ENCODE results near the gene TRIP6. TPM values are rescaled to one million over a fixed set of nuclear protein-coding genes. Genes with fewer than 3 reads are reported as not detected.

TRIP6 gene
- total and polyA plus RNA-seq, 2 donors = 38.0 to 80.0 TPM

- Histone ChIP-seq H3K36me3 (ENCODE audit: insufficient read depth) (no peaks in the 10 kb centered on the region), H3K27ac (ENCODE audit: low read depth) (peak within 1 kb of the TSS; percentile 56), H3K4me1 (ENCODE audit: insufficient read depth) (no peaks in the 10 kb centered on the region), H3K4me3 (ENCODE audit: low read depth, low read length) (peak within 1 kb of the TSS; percentile 90)
- DNase-seq (ENCODE audit: extremely low spot score) = peak; percentile 91
- under 1% methylated on average over 79 of the region's 80 CpGs for WGBS
These were observed 39.6 kb upstream of the TRIP6 start, which contains the start of gene EPHB4 for GRCh38 chr7:100827330-100828226. Gene EPHB4, minus strand, starts transcription at chr7:100827523. Its CDS starts 493 bp downstream, at chr7:100827030.

- 34% methylated on average over 20 of the region's 20 CpGs for WGBS
- H3K4me1 ChIP-seq (ENCODE audit: insufficient read depth) = no peaks in the 10 kb centered on the region
- H3K36me3 ChIP-seq (ENCODE audit: insufficient read depth) = no peaks in the 10 kb centered on the region
- H3K27ac ChIP-seq (ENCODE audit: low read depth) = no peak overlapping the region
- DNase-seq (ENCODE audit: extremely low spot score) = no peak
- no peak overlapping the region for H3K4me3 ChIP-seq (ENCODE audit: low read depth, low read length)
These were observed 38.0 kb upstream of the TRIP6 start for GRCh38 chr7:100829150-100829716.

GRCh38 chr7:100830396-100830795 is 36.8 kb upstream of the TRIP6 start:
- Histone ChIP-seq H3K4me1 (ENCODE audit: insufficient read depth) (no peaks in the 10 kb centered on the region), H3K27ac (ENCODE audit: low read depth) (no peak overlapping the region), H3K36me3 (ENCODE audit: insufficient read depth) (no peaks in the 10 kb centered on the region), H3K4me3 (ENCODE audit: low read depth, low read length) (no peak overlapping the region)
- DNase-seq (ENCODE audit: extremely low spot score) = no peak
- WGBS = 86% methylated on average over 4 of the region's 4 CpGs

- Histone ChIP-seq H3K36me3 (ENCODE audit: insufficient read depth) (no peaks in the 10 kb centered on the region), H3K4me1 (ENCODE audit: insufficient read depth) (no peaks in the 10 kb centered on the region), H3K4me3 (ENCODE audit: low read depth, low read length) (no peak overlapping the region), H3K27ac (ENCODE audit: low read depth) (no peak overlapping the region)
- DNase-seq (ENCODE audit: extremely low spot score) = no peak
- 93% methylated on average over 5 of the region's 5 CpGs for WGBS
These were observed 34.9 kb upstream of the TRIP6 start for GRCh38 chr7:100832281-100832633.

- DNase-seq (ENCODE audit: extremely low spot score) = no peak
- Histone ChIP-seq H3K4me3 (ENCODE audit: low read depth, low read length) (no peak overlapping the region), H3K4me1 (ENCODE audit: insufficient read depth) (no peaks in the 10 kb centered on the region), H3K27ac (ENCODE audit: low read depth) (peak overlapping the region; percentile 61), H3K36me3 (ENCODE audit: insufficient read depth) (no peaks in the 10 kb centered on the region)
- 26% methylated on average over 17 of the region's 17 CpGs for WGBS
These were observed 31.0 kb upstream of the TRIP6 start for GRCh38 chr7:100835903-100836811.

- Histone ChIP-seq H3K4me3 (ENCODE audit: low read depth, low read length) (no peak overlapping the region), H3K4me1 (ENCODE audit: insufficient read depth) (no peaks in the 10 kb centered on the region), H3K36me3 (ENCODE audit: insufficient read depth) (no peaks in the 10 kb centered on the region), H3K27ac (ENCODE audit: low read depth) (peak overlapping the region; percentile 79)
- WGBS = 20% methylated on average over 6 of the region's 6 CpGs
- DNase-seq (ENCODE audit: extremely low spot score) = no peak
These were observed 30.4 kb upstream of the TRIP6 start for GRCh38 chr7:100836812-100837098.

- Histone ChIP-seq H3K36me3 (ENCODE audit: insufficient read depth) (no peaks in the 10 kb centered on the region), H3K4me1 (ENCODE audit: insufficient read depth) (no peaks in the 10 kb centered on the region), H3K27ac (ENCODE audit: low read depth) (peak overlapping the region; percentile 79), H3K4me3 (ENCODE audit: low read depth, low read length) (peak overlapping the region; percentile 33)
- DNase-seq (ENCODE audit: extremely low spot score) = peak; percentile 83
- WGBS = 2% methylated on average over 37 of the region's 37 CpGs
These were observed 29.9 kb upstream of the TRIP6 start for GRCh38 chr7:100837099-100837836.

GRCh38 chr7:100839361-100839760 is 27.8 kb upstream of the TRIP6 start:
- WGBS = 95% methylated on average over 18 of the region's 18 CpGs
- no peaks in the 10 kb centered on the region for H3K4me1 ChIP-seq (ENCODE audit: insufficient read depth)
- H3K36me3 ChIP-seq (ENCODE audit: insufficient read depth) = no peaks in the 10 kb centered on the region
- no peak overlapping the region for H3K27ac ChIP-seq (ENCODE audit: low read depth)
- no peak overlapping the region for H3K4me3 ChIP-seq (ENCODE audit: low read depth, low read length)
- no peak for DNase-seq (ENCODE audit: extremely low spot score)

- Histone ChIP-seq H3K36me3 (ENCODE audit: insufficient read depth) (no peaks in the 10 kb centered on the region), H3K27ac (ENCODE audit: low read depth) (no peak overlapping the region), H3K4me1 (ENCODE audit: insufficient read depth) (no peaks in the 10 kb centered on the region), H3K4me3 (ENCODE audit: low read depth, low read length) (no peak overlapping the region)
- no peak for DNase-seq (ENCODE audit: extremely low spot score)
- WGBS = 63% methylated on average over 8 of the region's 8 CpGs
These were observed 26.6 kb upstream of the TRIP6 start for GRCh38 chr7:100840470-100841100.

- 95% methylated on average over 4 of the region's 4 CpGs for WGBS
- no peaks in the 10 kb centered on the region for H3K36me3 ChIP-seq (ENCODE audit: insufficient read depth)
- DNase-seq (ENCODE audit: extremely low spot score) = no peak
- H3K4me3 ChIP-seq (ENCODE audit: low read depth, low read length) = no peak overlapping the region
- no peak overlapping the region for H3K27ac ChIP-seq (ENCODE audit: low read depth)
- no peaks in the 10 kb centered on the region for H3K4me1 ChIP-seq (ENCODE audit: insufficient read depth)
These were observed 19.8 kb upstream of the TRIP6 start for GRCh38 chr7:100847360-100847759.

GRCh38 chr7:100852048-100852872 is 14.9 kb upstream of the TRIP6 start, which contains the start of gene SLC12A9:
Gene SLC12A9, plus strand, starts transcription at chr7:100852713. Its CDS starts 1,485 bp downstream, at chr7:100854198.
- H3K36me3 ChIP-seq (ENCODE audit: insufficient read depth) = no peaks in the 10 kb centered on the region
- under 1% methylated on average over 71 of the region's 71 CpGs for WGBS
- H3K4me3 ChIP-seq (ENCODE audit: low read depth, low read length) = peak within 1 kb of the TSS; percentile 70
- peak within 1 kb of the TSS; percentile 62 for H3K27ac ChIP-seq (ENCODE audit: low read depth)
- no peaks in the 10 kb centered on the region for H3K4me1 ChIP-seq (ENCODE audit: insufficient read depth)
- DNase-seq (ENCODE audit: extremely low spot score) = no peak

Measured in urinary bladder (tissue), 4 donors.